CD4-positive, CD25-positive, alpha-beta regulatory T cell (primary cell): ENCODE results near the gene FBXL15. TPM values are rescaled to one million over a fixed set of nuclear protein-coding genes. Genes with fewer than 3 reads are reported as not detected.

Experiments used
- ATAC-seq, 2 donors: fragments of 150-1000 bp; cut with Tn5 transposase; one replicate each; pipeline ENCODE4 v1.10.0; 2021; ENCODE audit warnings: low read depth in 2 of 2, moderate number of reproducible peaks in 2 of 2, moderate library complexity in 1 of 2
- DNase-seq, 3 donors: peaks; one replicate each; pipeline versions ENCODE4 v3.0.0 to v3.0.0-alpha.2; 2012 to 2022; ENCODE audit warnings: mixed read lengths in 1 of 3
- H3K27ac ChIP-seq: one replicate; pipeline ENCODE4 v1.7.0; 2013; ENCODE audit warnings: mild to moderate bottlenecking, low read length; ENCODE audit not compliant: insufficient read depth, poor library complexity, severe bottlenecking
- H3K27me3 ChIP-seq: one replicate; pipeline ENCODE4 v1.7.0; 2013; ENCODE audit warnings: low read length; ENCODE audit not compliant: control insufficient read depth, insufficient read depth
- H3K36me3 ChIP-seq: one replicate; pipeline ENCODE4 v1.7.0; 2013; ENCODE audit warnings: mild to moderate bottlenecking, low read length, moderate library complexity; ENCODE audit not compliant: control insufficient read depth, insufficient read depth
- H3K4me1 ChIP-seq: 2 replicates; pipeline ENCODE4 v1.7.0; 2013; ENCODE audit warnings: mild to moderate bottlenecking, low read length; ENCODE audit not compliant: insufficient read depth, control insufficient read depth, poor library complexity, severe bottlenecking
- H3K4me3 ChIP-seq: one replicate; pipeline ENCODE4 v1.7.0; 2013; ENCODE audit warnings: low read depth, mild to moderate bottlenecking, low read length, moderate library complexity
- H3K9me3 ChIP-seq, 2 experiments: 1 replicate in 1 of 2; 2 replicates in 1 of 2; pipeline ENCODE4 v1.7.0; 2013; ENCODE audit warnings: low read length in 2 of 2, mild to moderate bottlenecking in 1 of 2, moderate library complexity in 1 of 2; ENCODE audit not compliant: control insufficient read depth in 2 of 2
- H3K27ac Mint-ChIP-seq, 3 donors: one replicate each; pipeline ENCODE4 v1.8.0; 2020 to 2022; ENCODE audit warnings: mild to moderate bottlenecking in 3 of 3, mixed read lengths in 3 of 3, moderate library complexity in 2 of 3
- H3K27me3 Mint-ChIP-seq: one replicate; pipeline ENCODE4 v1.8.0; 2022; ENCODE audit warnings: mild to moderate bottlenecking, mixed read lengths
- H3K36me3 Mint-ChIP-seq: one replicate; pipeline ENCODE4 v1.8.0; 2020; ENCODE audit warnings: mixed read lengths
- H3K4me1 Mint-ChIP-seq, 4 donors: one replicate each; pipeline ENCODE4 v1.8.0; 2020 to 2022; ENCODE audit warnings: mixed read lengths in 4 of 4, mild to moderate bottlenecking in 1 of 4
- H3K4me3 Mint-ChIP-seq, 4 donors: one replicate each; pipeline ENCODE4 v1.8.0; 2020 to 2022; ENCODE audit warnings: mild to moderate bottlenecking in 4 of 4, mixed read lengths in 4 of 4, moderate library complexity in 3 of 4
- H3K9me3 Mint-ChIP-seq, 7 donors: one replicate each; pipeline ENCODE4 v1.8.0; 2020 to 2022; ENCODE audit warnings: mixed read lengths in 7 of 7, mild to moderate bottlenecking in 3 of 7, moderate library complexity in 2 of 7
- polyA plus RNA-seq, 4 donors: library from polyadenylated mRNA; unstranded; fragments of 300-500 nt; fragmentation: Illumina TruSeq; gene quantifications; one replicate each; pipeline ENCODE4 v1.2.3, GENCODE V29; 2021
- total RNA-seq: library from RNA; stranded (reverse); gene quantifications from one replicate; pipeline ENCODE4 v1.2.3, GENCODE V29; 2022

Gene FBXL15
- total and polyA plus RNA-seq, 5 donors from 2014 or later: 12.8 to 40.1 (median 29.7) TPM

DNA sequence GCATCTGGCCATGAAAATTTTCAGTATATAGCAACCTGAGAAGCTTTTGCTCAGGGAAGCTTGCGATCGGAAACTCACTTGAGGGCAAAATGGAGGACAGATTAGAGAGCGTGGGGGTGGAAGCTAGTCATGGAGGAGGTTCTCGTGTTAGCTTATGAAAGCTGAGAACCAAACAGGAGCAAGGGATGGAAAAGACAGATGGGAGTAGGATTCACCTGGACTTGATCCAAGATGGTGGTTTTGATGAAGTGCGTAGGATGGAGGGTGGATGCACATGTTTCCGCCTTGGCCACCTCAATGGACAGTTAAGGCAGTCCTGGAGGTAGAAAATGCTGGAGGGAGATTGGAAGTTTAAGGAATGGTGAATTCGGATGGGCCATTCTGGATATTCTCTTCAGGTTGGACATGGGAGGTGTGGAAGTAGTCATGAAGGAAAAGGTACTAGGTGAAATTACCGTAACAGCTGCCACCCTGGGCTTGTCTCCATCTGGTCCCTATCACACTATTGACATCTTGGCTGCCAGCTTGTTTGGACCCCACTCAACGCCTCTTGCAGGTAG is 37.0 kb downstream of the FBXL15 start:
- DNase-seq (no peak), ATAC-seq (no peak)
- no peaks in the 10 kb centered on the region for H3K27me3 ChIP-seq
- Mint-ChIP-seq H3K9me3 (no peaks in the 10 kb centered on the region), H3K36me3 (peaks cover 7% of the 10 kb centered on the region), H3K27me3 (peaks cover 4% of the 10 kb centered on the region), H3K4me1 (peaks cover 8 to 30% (median 25%) of the 10 kb centered on the region in 4 donors), H3K4me3 (peak overlapping the region in 1 of 4 donors; percentile 13), H3K27ac (peak overlapping the region in 2 of 3 donors; percentile 65 to 91)
- no peaks in the 10 kb centered on the region for H3K9me3 ChIP-seq
- H3K4me1 ChIP-seq: peaks cover 16% of the 10 kb centered on the region
- peaks cover 8% of the 10 kb centered on the region for H3K36me3 ChIP-seq
- H3K27ac ChIP-seq: no peak overlapping the region
- H3K4me3 ChIP-seq: no peak overlapping the region

DNA sequence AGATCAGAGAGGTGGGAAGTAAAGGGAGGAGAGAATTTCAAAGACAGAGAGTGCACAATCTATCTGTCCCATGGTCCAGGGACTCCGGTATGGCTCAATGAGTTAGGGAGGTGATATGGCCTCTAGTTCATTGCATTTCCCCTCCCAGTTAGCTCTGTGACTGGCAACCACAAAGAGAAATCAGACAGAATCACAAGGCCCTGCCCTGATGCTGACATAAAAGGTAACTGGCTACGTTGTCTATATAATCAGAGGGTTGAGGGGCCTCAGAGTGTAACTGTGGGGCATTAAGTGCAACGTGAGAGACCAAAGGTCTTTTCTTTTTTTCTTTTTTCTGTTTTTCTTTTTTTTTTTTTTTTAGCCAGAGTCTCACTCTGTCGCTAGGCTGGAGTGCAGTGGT is 38.0 kb downstream of the FBXL15 start:
- Mint-ChIP-seq H3K9me3 (no peaks in the 10 kb centered on the region), H3K27ac (no peak overlapping the region), H3K4me1 (peaks cover 12 to 30% (median 22%) of the 10 kb centered on the region in 4 donors), H3K4me3 (no peak overlapping the region), H3K36me3 (peaks cover 3% of the 10 kb centered on the region), H3K27me3 (peaks cover 7% of the 10 kb centered on the region)
- Histone ChIP-seq H3K27ac (no peak overlapping the region), H3K4me1 (peaks cover 15% of the 10 kb centered on the region), H3K4me3 (no peak overlapping the region), H3K9me3 (no peaks in the 10 kb centered on the region), H3K36me3 (peaks cover 8% of the 10 kb centered on the region), H3K27me3 (no peaks in the 10 kb centered on the region)
- no peak for ATAC-seq
- DNase-seq: no peak

DNA sequence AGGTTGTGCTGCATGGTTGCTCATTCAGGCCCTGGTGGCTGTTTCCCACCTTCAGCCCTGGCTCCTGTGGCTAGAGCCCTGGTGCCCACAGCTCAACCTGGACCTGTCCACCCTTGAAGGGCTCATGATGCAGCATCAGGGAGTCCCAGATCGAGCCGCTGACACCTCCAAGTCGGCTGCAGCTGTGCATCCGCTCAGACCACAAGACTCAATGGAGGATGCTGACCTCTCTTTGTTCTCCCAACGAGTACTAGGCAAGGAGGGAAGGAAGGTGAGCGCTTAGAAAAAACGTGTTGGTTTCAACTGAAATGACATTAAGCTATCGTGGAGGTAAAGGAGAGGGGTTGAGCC is 40.2 kb downstream of the FBXL15 start:
- Mint-ChIP-seq H3K9me3 (no peaks in the 10 kb centered on the region), H3K36me3 (peaks cover 1% of the 10 kb centered on the region), H3K4me1 (peaks cover 12 to 31% (median 20%) of the 10 kb centered on the region in 4 donors), H3K27ac (peak overlapping the region; percentile 56 to 86 (median 83)), H3K4me3 (peak overlapping the region; percentile 80 to 95 (median 90)), H3K27me3 (peaks cover 6% of the 10 kb centered on the region)
- H3K9me3 ChIP-seq: no peaks in the 10 kb centered on the region
- peaks cover 8% of the 10 kb centered on the region for H3K36me3 ChIP-seq
- no peak overlapping the region for H3K27ac ChIP-seq
- H3K4me3 ChIP-seq: peak overlapping the region; percentile 87
- DNase-seq (no peak), ATAC-seq (no peak)
- peaks cover 15% of the 10 kb centered on the region for H3K4me1 ChIP-seq
- no peaks in the 10 kb centered on the region for H3K27me3 ChIP-seq

DNA sequence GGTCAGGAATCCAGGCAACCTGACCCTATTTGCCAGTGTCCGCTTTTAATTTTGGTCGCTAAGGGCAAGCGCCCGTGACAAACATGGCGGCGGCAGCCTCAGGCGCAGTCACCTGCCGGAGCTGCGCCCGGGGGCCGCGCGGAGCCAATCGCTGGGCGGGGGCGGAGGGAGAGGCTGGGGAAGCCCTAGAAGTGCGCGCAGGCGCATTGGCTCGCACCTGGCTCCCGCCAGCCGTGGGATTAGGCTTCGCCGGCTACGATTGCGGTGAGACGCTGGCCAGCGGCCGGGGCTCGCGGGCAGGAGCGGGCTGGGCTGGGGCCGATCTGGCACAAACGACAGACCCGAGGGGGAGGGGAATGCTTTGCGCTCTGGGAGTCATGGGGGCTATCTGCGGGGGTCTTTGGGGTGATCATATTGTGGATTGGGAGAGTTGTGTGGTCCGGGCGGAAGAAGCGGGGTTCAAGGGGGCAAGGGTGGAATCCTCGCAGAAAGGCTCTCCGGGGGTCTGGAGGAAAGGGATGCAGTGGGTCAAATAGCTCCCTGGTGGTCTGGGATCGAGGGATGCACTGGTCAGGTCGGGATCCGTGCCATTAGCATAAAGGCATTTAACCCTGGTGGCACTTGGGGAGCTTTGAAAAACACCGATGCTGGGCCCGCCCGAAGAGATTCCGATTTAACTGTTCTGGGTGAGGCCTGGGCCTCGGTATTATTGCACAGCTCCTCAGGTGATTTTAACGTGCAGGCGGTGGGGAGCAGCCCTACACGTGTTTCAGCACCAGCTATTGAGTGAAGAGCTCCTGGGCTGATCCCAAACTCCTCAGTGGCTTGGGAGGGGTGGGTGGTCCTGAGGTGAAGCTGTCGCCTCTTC is 40.8 kb downstream of the FBXL15 start:
- H3K9me3 Mint-ChIP-seq: no peaks in the 10 kb centered on the region
- peak overlapping the region; percentile 38 to 86 (median 83) for H3K27ac Mint-ChIP-seq
- H3K4me3 Mint-ChIP-seq: peak overlapping the region; percentile 80 to 95 (median 90)
- Histone ChIP-seq H3K27me3 (no peaks in the 10 kb centered on the region), H3K9me3 (no peaks in the 10 kb centered on the region), H3K4me3 (peak overlapping the region; percentile 87), H3K36me3 (peaks cover 3% of the 10 kb centered on the region), H3K27ac (peak overlapping the region; percentile 52), H3K4me1 (peaks cover 15% of the 10 kb centered on the region)
- H3K27me3 Mint-ChIP-seq: peaks cover 6% of the 10 kb centered on the region
- H3K4me1 Mint-ChIP-seq: peaks cover 10 to 31% (median 20%) of the 10 kb centered on the region in 4 donors
- no peaks in the 10 kb centered on the region for H3K36me3 Mint-ChIP-seq
- ATAC-seq: peak; percentile 97 to 98
- DNase-seq: peak; percentile 89 to 92 (median 89)

DNA sequence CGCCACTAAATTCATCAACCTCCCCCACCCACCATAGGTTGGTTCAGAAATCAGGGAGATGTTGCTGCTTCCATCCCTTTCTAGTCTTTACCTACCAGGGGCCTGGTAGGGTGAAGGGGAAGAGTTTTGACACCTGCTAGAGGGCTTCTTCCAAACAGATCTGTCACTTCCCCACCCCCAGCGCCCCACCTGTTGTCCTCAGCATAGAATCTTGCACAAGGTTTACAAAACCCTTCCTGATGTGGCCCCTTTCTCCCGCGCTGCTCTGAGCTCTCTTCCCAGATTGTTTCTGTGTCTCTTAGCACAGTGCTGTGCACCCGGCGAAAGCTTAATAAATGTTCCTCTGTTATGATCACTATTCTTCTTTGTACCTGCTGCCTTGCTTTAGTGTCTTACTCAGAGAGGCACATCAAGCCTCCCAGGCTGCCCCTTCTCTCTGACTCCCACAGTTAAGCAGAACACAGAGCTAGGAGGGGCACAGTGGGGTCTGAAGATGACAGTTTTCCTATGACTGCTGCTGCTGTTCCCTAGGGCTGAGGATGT is 41.9 kb downstream of the FBXL15 start:
- DNase-seq (no peak), ATAC-seq (no peak)
- Histone ChIP-seq H3K36me3 (no peaks in the 10 kb centered on the region), H3K27ac (no peak overlapping the region), H3K9me3 (no peaks in the 10 kb centered on the region), H3K4me1 (peaks cover 15% of the 10 kb centered on the region), H3K27me3 (no peaks in the 10 kb centered on the region), H3K4me3 (no peak overlapping the region)
- Mint-ChIP-seq H3K27me3 (peaks cover 6% of the 10 kb centered on the region), H3K27ac (no peak overlapping the region), H3K9me3 (no peaks in the 10 kb centered on the region), H3K4me1 (peaks cover 10 to 31% (median 21%) of the 10 kb centered on the region in 4 donors), H3K36me3 (no peaks in the 10 kb centered on the region), H3K4me3 (peak overlapping the region; percentile 29 to 91 (median 82))

DNA sequence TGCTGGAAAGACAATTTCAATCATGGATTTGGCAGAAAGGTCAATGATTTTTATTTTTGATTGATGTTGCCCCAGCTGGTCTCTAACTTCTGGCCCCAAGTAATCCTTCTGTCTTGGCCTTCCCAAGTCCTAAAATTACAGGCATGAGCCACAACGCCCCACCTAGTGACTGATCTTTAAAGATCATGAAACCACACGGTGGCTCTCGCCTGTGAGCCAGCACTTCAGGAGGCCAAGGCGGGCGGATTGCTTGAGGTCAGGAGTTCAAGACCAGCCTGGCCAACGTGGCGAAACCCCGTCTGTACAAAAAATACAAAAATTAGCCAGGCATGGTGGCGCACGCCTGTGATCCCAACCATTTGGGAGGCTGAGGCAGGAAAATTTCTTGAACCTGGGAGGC is 43.3 kb downstream of the FBXL15 start:
- Mint-ChIP-seq H3K9me3 (no peaks in the 10 kb centered on the region), H3K4me1 (peaks cover 10 to 31% (median 20%) of the 10 kb centered on the region in 4 donors), H3K36me3 (peaks cover 3% of the 10 kb centered on the region), H3K27ac (no peak overlapping the region), H3K27me3 (peaks cover 6% of the 10 kb centered on the region), H3K4me3 (no peak overlapping the region)
- no peak overlapping the region for H3K4me3 ChIP-seq
- H3K27me3 ChIP-seq: no peaks in the 10 kb centered on the region
- H3K27ac ChIP-seq: no peak overlapping the region
- no peak for DNase-seq
- no peaks in the 10 kb centered on the region for H3K9me3 ChIP-seq
- ATAC-seq: no peak
- H3K4me1 ChIP-seq: peaks cover 15% of the 10 kb centered on the region
- no peaks in the 10 kb centered on the region for H3K36me3 ChIP-seq

DNA sequence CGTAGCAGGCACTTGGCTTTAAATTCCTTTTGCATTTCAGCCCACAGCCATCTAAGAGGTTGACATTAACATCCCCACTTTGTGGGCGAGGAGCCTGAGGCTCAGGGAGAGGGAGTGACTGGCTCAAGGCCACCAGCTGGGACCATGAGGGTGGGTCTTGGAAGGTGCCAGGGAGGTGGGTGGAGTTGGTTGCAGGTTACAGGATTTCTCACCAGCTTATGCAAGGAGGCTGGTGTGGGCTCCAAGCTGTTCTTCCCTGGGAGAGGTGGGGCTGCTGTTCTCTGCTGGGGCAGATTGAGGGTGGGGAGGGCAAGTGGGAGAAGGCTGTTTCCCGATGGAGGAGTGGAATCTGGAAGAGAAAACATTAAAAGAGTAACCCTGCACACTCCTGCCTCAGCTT is 44.8 kb downstream of the FBXL15 start:
- no peaks in the 10 kb centered on the region for H3K36me3 ChIP-seq
- H3K9me3 ChIP-seq: no peaks in the 10 kb centered on the region
- Mint-ChIP-seq H3K27ac (no peak overlapping the region), H3K27me3 (peaks cover 6% of the 10 kb centered on the region), H3K36me3 (peaks cover 3% of the 10 kb centered on the region), H3K4me1 (peaks cover 10 to 27% (median 20%) of the 10 kb centered on the region in 4 donors), H3K9me3 (no peaks in the 10 kb centered on the region), H3K4me3 (no peak overlapping the region)
- no peak overlapping the region for H3K4me3 ChIP-seq
- no peak overlapping the region for H3K27ac ChIP-seq
- H3K4me1 ChIP-seq: peaks cover 15% of the 10 kb centered on the region
- no peaks in the 10 kb centered on the region for H3K27me3 ChIP-seq
- DNase-seq (no peak), ATAC-seq (no peak)
